Panc1 (cell line): ENCODE results near the gene ATP2A3.

Source experiments
- CTCF ChIP-seq: fragments of 450-650 bp; IDR thresholded peaks from 2 replicates; pipeline ENCODE4 v1.5.1; 2017; ENCODE audit warnings: mild to moderate bottlenecking
- POLR2AphosphoS5 ChIP-seq: IDR thresholded peaks from 2 replicates; pipeline ENCODE4 v1.6.1; 2012; ENCODE audit warnings: mild to moderate bottlenecking, low read depth, low read length, moderate library complexity
- REST ChIP-seq, 2 experiments: IDR thresholded peaks; 2 replicates each; pipeline ENCODE4 v1.6.1; 2011 to 2012; ENCODE audit warnings: low read depth in 2 of 2, control low read depth in 1 of 2, low read length in 1 of 2, mild to moderate bottlenecking in 1 of 2, moderate library complexity in 1 of 2; ENCODE audit not compliant: insufficient read depth in 1 of 2
- TCF7L2 ChIP-seq: IDR thresholded peaks from 2 replicates; pipeline ENCODE4 v1.6.1; 2011; ENCODE audit warnings: mild to moderate bottlenecking, low read depth, low read length, inconsistent platforms

DNA sequence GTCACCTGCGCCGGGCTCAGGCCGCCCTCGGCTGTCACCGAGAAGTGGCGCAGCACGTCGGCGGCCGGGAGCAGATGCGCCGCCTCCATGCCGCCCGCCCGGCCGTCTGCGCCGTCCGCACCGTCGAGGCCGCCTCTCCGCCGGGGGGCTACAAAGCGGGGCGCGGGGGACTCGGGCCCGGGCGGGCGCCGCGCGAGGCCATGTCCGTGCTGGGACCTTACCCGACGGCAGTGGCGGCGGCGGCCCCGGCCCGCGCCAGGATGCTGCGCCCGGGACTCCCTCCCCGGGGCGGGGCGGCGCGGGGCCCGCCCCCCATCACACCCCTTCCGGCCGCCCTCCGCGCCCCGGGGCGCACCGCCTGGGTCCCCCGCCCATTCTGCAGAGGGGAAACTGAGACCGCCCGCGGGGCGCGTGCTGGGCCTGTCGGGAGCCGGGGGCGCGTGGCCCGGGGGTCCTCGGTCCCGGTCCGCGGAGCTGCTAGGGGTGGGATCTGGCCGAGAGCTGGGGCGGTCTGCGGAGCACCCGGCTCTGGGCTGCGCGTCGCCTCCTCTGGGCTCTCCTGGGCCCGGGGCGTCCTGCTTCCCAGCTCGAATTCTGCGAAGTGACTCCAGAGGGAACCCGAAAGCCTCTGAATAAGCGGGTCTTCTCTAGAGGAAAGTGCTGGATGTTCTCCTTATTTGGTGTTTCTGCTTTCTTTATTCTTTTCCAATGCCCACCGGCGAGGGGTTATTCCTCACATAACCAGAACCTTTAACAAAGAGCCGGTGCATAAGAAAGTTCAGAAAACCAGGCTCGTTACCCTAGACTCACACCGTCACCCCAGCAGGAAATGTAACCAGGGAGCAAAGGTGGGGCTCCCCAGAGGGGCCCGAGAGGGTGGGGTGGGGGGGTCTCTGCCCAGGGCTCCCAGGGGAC lies at the start of gene ATP2A3:
- TF ChIP-seq REST (IDR thresholded peaks at IDR 0.05; ENCODE audit: insufficient read depth in 1 of 2, low read depth in 2 of 2, low read length in 1 of 2) (no peak), CTCF (no peak), TCF7L2 (no peak), POLR2AphosphoS5 (no peak)
